ENCODE data around the gene NUCB2.
"Not testable (repeated sequence)": the region's sequence is repeated elsewhere in the genome, so short reads cannot be mapped to it uniquely, and the experiment has no call there.

- not testable (repeated sequence) for TF ChIP-seq CTCF, POLR2A (IDR thresholded peaks at IDR 0.05)
Observed at GRCh38 chr11:17268500-17268899, 8.0 kb upstream of the NUCB2 start.

Measured in Peyer's patch (tissue), 4 donors.